HepG2 (cell line): ENCODE measurements around the gene RAD52. TPM values are rescaled to one million over a fixed set of nuclear protein-coding genes. Genes with fewer than 3 reads are reported as not detected.

Source experiments
- FOSL1 ChIP-seq: sonication (generic); formaldehyde crosslinking; IDR thresholded peaks from 2 replicates; pipeline ENCODE4 v1.9.0; 2021; ENCODE audit warnings: missing genetic modification reagents, borderline replicate concordance
- HHEX ChIP-seq: IDR thresholded peaks from 2 replicates; pipeline ENCODE4 v1.6.1; 2016; ENCODE audit warnings: control low read depth
- ZFAT ChIP-seq: sonication (generic); formaldehyde crosslinking; conservative IDR thresholded peaks from 2 replicates; pipeline ENCODE4 v1.8.1; 2023; ENCODE audit warnings: missing genetic modification reagents, inconsistent platforms
- ZFP37 ChIP-seq: sonication (generic); formaldehyde crosslinking; IDR thresholded peaks from 2 replicates; pipeline ENCODE4 v1.4.0; 2020; ENCODE audit warnings: missing genetic modification reagents, borderline replicate concordance
- ZNF484 ChIP-seq: sonication (generic); formaldehyde crosslinking; IDR thresholded peaks from 2 replicates; pipeline ENCODE4 v1.5.1; 2020; ENCODE audit warnings: mild to moderate bottlenecking, low read depth, missing genetic modification reagents, borderline replicate concordance
- ZNF644 ChIP-seq: IDR thresholded peaks from 2 replicates; pipeline ENCODE4 v1.6.1; 2016; ENCODE audit warnings: low read depth
- ZNF703 ChIP-seq: sonication (generic); formaldehyde crosslinking; IDR thresholded peaks from 2 replicates; pipeline ENCODE4 v1.5.1; 2020; ENCODE audit warnings: missing genetic modification reagents, mild to moderate bottlenecking, moderate library complexity, borderline replicate concordance
- ZNF776 ChIP-seq: sonication (generic); formaldehyde crosslinking; IDR thresholded peaks from 2 replicates; pipeline ENCODE4 v1.4.0; 2020; ENCODE audit warnings: mild to moderate bottlenecking, missing genetic modification reagents
- polyA plus RNA-seq, 8 experiments: library from polyadenylated mRNA; depleted of rRNA in 3 of 8; stranded (reverse) in 7 of 8; unstranded in 1 of 8; fragments of >200 nt; fragmentation: Illumina TruSeq in 4 of 8; extraction: Trizol in 4 of 8; gene quantifications; 2 replicates each; pipeline versions ENCODE4 v1.2.1 to v1.2.3, GENCODE V29; 2011 to 2016; ENCODE audit warnings: low read depth in 4 of 8, missing spikeins in 1 of 8, mixed read lengths in 1 of 8; ENCODE audit not compliant: insufficient read depth in 1 of 8
- total RNA-seq, 5 experiments: library from RNA; depleted of rRNA; stranded (reverse); fragments of >200 nt; fragmentation: Illumina TruSeq; extraction: Trizol; gene quantifications; 2 replicates each; pipeline ENCODE4 v1.2.3, GENCODE V29; 2016; ENCODE audit warnings: low read depth in 1 of 5
- TF ChIP-seq, protein P1 (sequence below): sonication (generic); formaldehyde crosslinking; IDR thresholded peaks from 2 replicates; pipeline ENCODE4 v1.5.0; 2020; ENCODE audit warnings: missing genetic modification reagents
- TF ChIP-seq, protein P2 (sequence below): sonication (generic); formaldehyde crosslinking; IDR thresholded peaks from 2 replicates; pipeline ENCODE4 v1.4.0; 2020; ENCODE audit warnings: mild to moderate bottlenecking, missing genetic modification reagents, borderline replicate concordance
- TF ChIP-seq, protein P3 (sequence below): sonication (generic); formaldehyde crosslinking; IDR thresholded peaks from 2 replicates; pipeline ENCODE4 v1.4.0; 2020; ENCODE audit warnings: missing genetic modification reagents
- TF ChIP-seq, protein P4 (sequence below): sonication (generic); formaldehyde crosslinking; IDR thresholded peaks from 2 replicates; pipeline ENCODE4 v1.9.0; 2021; ENCODE audit warnings: missing genetic modification reagents, borderline replicate concordance
- TF ChIP-seq, protein P5 (sequence below): sonication (generic); formaldehyde crosslinking; conservative IDR thresholded peaks from 2 replicates; pipeline ENCODE4 v1.8.0; 2022; ENCODE audit warnings: low read depth, missing genetic modification reagents

RAD52 gene
- total and polyA plus RNA-seq, 2 of the 13 experiments (the other 11 are each of a cell fraction or from before 2014, with no cell fraction given) = 14.3 to 19.9 TPM

DNA sequence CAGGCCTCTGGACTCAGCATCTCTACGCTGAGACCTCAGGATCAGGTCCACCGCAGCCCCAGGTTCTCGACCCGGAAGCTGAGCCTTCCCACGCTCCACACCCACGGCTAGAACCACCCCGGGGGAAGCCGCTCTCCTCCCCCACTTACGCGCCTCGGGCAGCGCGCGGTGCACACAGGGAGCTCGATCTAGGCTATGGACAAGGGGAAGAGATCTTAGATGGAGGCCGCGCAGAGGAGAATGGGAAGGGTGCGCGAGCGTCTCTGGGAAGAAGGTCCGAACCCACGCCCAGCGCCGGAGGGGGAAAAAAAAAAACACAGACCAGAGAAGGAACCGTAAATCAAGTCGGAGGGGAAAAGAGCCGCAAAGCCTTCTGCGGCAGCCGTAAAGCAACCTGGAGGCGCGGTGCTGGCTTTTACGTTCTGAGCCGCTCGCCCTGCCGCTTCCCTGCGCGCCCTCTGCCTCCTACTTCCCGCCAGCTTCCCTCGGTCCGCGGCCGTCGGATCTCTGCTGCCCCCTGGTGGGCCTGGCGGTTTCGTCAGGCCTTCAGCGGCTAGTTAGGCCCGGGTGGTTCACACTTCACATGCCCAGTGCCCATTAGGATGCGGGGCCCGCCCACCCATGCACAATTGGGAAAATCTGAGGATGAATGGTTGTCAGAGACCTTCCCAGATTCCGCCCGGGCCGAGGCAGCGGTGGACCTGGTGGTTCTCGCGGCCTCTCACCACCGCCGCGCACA, at the start of gene RAD52 (continued):
- TF ChIP-seq, protein P1, sequence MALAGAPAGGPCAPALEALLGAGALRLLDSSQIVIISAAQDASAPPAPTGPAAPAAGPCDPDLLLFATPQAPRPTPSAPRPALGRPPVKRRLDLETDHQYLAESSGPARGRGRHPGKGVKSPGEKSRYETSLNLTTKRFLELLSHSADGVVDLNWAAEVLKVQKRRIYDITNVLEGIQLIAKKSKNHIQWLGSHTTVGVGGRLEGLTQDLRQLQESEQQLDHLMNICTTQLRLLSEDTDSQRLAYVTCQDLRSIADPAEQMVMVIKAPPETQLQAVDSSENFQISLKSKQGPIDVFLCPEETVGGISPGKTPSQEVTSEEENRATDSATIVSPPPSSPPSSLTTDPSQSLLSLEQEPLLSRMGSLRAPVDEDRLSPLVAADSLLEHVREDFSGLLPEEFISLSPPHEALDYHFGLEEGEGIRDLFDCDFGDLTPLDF (CRISPR knock-in tag) = peak; percentile 96
- TF ChIP-seq, protein P2, sequence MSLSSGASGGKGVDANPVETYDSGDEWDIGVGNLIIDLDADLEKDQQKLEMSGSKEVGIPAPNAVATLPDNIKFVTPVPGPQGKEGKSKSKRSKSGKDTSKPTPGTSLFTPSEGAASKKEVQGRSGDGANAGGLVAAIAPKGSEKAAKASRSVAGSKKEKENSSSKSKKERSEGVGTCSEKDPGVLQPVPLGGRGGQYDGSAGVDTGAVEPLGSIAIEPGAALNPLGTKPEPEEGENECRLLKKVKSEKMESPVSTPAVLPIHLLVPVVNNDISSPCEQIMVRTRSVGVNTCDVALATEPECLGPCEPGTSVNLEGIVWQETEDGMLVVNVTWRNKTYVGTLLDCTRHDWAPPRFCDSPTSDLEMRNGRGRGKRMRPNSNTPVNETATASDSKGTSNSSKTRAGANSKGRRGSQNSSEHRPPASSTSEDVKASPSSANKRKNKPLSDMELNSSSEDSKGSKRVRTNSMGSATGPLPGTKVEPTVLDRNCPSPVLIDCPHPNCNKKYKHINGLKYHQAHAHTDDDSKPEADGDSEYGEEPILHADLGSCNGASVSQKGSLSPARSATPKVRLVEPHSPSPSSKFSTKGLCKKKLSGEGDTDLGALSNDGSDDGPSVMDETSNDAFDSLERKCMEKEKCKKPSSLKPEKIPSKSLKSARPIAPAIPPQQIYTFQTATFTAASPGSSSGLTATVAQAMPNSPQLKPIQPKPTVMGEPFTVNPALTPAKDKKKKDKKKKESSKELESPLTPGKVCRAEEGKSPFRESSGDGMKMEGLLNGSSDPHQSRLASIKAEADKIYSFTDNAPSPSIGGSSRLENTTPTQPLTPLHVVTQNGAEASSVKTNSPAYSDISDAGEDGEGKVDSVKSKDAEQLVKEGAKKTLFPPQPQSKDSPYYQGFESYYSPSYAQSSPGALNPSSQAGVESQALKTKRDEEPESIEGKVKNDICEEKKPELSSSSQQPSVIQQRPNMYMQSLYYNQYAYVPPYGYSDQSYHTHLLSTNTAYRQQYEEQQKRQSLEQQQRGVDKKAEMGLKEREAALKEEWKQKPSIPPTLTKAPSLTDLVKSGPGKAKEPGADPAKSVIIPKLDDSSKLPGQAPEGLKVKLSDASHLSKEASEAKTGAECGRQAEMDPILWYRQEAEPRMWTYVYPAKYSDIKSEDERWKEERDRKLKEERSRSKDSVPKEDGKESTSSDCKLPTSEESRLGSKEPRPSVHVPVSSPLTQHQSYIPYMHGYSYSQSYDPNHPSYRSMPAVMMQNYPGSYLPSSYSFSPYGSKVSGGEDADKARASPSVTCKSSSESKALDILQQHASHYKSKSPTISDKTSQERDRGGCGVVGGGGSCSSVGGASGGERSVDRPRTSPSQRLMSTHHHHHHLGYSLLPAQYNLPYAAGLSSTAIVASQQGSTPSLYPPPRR = peak; percentile 54; the same call in 1 of the 2 replicates
- TF ChIP-seq, protein P3, sequence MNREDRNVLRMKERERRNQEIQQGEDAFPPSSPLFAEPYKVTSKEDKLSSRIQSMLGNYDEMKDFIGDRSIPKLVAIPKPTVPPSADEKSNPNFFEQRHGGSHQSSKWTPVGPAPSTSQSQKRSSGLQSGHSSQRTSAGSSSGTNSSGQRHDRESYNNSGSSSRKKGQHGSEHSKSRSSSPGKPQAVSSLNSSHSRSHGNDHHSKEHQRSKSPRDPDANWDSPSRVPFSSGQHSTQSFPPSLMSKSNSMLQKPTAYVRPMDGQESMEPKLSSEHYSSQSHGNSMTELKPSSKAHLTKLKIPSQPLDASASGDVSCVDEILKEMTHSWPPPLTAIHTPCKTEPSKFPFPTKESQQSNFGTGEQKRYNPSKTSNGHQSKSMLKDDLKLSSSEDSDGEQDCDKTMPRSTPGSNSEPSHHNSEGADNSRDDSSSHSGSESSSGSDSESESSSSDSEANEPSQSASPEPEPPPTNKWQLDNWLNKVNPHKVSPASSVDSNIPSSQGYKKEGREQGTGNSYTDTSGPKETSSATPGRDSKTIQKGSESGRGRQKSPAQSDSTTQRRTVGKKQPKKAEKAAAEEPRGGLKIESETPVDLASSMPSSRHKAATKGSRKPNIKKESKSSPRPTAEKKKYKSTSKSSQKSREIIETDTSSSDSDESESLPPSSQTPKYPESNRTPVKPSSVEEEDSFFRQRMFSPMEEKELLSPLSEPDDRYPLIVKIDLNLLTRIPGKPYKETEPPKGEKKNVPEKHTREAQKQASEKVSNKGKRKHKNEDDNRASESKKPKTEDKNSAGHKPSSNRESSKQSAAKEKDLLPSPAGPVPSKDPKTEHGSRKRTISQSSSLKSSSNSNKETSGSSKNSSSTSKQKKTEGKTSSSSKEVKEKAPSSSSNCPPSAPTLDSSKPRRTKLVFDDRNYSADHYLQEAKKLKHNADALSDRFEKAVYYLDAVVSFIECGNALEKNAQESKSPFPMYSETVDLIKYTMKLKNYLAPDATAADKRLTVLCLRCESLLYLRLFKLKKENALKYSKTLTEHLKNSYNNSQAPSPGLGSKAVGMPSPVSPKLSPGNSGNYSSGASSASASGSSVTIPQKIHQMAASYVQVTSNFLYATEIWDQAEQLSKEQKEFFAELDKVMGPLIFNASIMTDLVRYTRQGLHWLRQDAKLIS (CRISPR knock-in tag) = no peak; the same call in 1 of the 2 replicates
- TF ChIP-seq, protein P4, sequence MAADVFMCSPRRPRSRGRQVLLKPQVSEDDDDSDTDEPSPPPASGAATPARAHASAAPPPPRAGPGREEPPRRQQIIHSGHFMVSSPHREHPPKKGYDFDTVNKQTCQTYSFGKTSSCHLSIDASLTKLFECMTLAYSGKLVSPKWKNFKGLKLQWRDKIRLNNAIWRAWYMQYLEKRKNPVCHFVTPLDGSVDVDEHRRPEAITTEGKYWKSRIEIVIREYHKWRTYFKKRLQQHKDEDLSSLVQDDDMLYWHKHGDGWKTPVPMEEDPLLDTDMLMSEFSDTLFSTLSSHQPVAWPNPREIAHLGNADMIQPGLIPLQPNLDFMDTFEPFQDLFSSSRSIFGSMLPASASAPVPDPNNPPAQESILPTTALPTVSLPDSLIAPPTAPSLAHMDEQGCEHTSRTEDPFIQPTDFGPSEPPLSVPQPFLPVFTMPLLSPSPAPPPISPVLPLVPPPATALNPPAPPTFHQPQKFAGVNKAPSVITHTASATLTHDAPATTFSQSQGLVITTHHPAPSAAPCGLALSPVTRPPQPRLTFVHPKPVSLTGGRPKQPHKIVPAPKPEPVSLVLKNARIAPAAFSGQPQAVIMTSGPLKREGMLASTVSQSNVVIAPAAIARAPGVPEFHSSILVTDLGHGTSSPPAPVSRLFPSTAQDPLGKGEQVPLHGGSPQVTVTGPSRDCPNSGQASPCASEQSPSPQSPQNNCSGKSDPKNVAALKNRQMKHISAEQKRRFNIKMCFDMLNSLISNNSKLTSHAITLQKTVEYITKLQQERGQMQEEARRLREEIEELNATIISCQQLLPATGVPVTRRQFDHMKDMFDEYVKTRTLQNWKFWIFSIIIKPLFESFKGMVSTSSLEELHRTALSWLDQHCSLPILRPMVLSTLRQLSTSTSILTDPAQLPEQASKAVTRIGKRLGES (CRISPR knock-in tag) = no peak
- TF ChIP-seq ZNF644 (CRISPR knock-in tag) (no peak), ZNF703 (no peak), HHEX (CRISPR knock-in tag) (no peak), FOSL1 (CRISPR knock-in tag) (no peak), ZFP37 (CRISPR knock-in tag) (no peak), ZNF776 (CRISPR knock-in tag) (peak; percentile 75; the same call in 1 of the 2 replicates), ZFAT (CRISPR knock-in tag) (no peak), ZNF484 (CRISPR knock-in tag) (no peak)
- TF ChIP-seq, protein P5, sequence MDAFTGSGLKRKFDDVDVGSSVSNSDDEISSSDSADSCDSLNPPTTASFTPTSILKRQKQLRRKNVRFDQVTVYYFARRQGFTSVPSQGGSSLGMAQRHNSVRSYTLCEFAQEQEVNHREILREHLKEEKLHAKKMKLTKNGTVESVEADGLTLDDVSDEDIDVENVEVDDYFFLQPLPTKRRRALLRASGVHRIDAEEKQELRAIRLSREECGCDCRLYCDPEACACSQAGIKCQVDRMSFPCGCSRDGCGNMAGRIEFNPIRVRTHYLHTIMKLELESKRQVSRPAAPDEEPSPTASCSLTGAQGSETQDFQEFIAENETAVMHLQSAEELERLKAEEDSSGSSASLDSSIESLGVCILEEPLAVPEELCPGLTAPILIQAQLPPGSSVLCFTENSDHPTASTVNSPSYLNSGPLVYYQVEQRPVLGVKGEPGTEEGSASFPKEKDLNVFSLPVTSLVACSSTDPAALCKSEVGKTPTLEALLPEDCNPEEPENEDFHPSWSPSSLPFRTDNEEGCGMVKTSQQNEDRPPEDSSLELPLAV (CRISPR knock-in tag) = no peak
